GM13976 (cell line): ENCODE measurements around the gene TAF8.
A peak's percentile ranks its signal among the peaks of the same experiment; 100 is the strongest.

Source experiments
- DNase-seq: peaks from one replicate; pipeline ENCODE4 v3.0.0; 2012; ENCODE audit warnings: low spot score
- CTCF ChIP-seq: IDR thresholded peaks from 2 replicates; pipeline ENCODE4 v1.5.1; 2012; ENCODE audit warnings: borderline replicate concordance, mild to moderate bottlenecking; ENCODE audit not compliant: insufficient read depth; ENCODE audit errors: extremely low read depth, missing control alignments, control extremely low read depth
- in situ Hi-C: fragments of 300-500 bp; cut with MboI; formaldehyde crosslinking; loops from one replicate; pipeline ENCODE4 v1.12.0; 2022; ENCODE audit warnings: low sequenced_read_pairs, mixed read lengths, inconsistent platforms; ENCODE audit not compliant: unreplicated experiment

TAF8 gene

GRCh38 chr6:42047213-42047590 lies 3.1 kb upstream of the TAF8 start:
- in situ Hi-C loops, result no loop called here
- no peak for DNase-seq
- no peak for TF ChIP-seq CTCF

- no peak for TF ChIP-seq CTCF
- DNase-seq, result no peak
- in situ Hi-C loops, result no loop called here
These were observed 2.4 kb upstream of the TAF8 start for GRCh38 chr6:42047790-42048405.

- no peak for TF ChIP-seq CTCF
- DNase-seq, result peak; percentile 12
- in situ Hi-C loops, result no loop called here
These were observed 1.1 kb upstream of the TAF8 start for GRCh38 chr6:42049116-42049809.

GRCh38 chr6:42049948-42050296 lies 402 bp upstream of the TAF8 start:
- in situ Hi-C loops, result no loop called here
- no peak for TF ChIP-seq CTCF

GRCh38 chr6:42051268-42051653 lies 937 bp downstream of the TAF8 start:
- peak; percentile 7 for DNase-seq
- no peak for TF ChIP-seq CTCF
- in situ Hi-C loops, result no loop called here

More at GRCh38 chr6:42049948-42050296, 402 bp upstream of the TAF8 start:
- peak; percentile 12 for DNase-seq

- no peak for DNase-seq
- in situ Hi-C loops, result no loop called here
- TF ChIP-seq CTCF, result no peak
These were observed 3.3 kb downstream of the TAF8 start for GRCh38 chr6:42053601-42054000.

- no peak for TF ChIP-seq CTCF
- in situ Hi-C loops, result no loop called here
- DNase-seq, result no peak
These were observed 9.4 kb downstream of the TAF8 start for GRCh38 chr6:42059743-42060142.
